GM10847 (cell line): ENCODE results near the gene WDR83.

Source experiments
- POLR2A ChIP-seq: IDR thresholded peaks from 2 replicates; pipeline ENCODE4 v1.6.1; 2011; ENCODE audit not compliant: insufficient read length; ENCODE audit errors: extremely low read depth

Gene WDR83

GRCh38 chr19:12666265-12667048 is at the start of gene WDR83, which contains the start of gene MAN2B1:
WDR83 (plus strand) TSS chr19:12666807; CDS start chr19:12669791, 2,984 bp downstream.
MAN2B1 (minus strand) TSS chr19:12666742; CDS start chr19:12666701, 41 bp downstream.
- TF ChIP-seq POLR2A, result peak; percentile 40

GRCh38 chr19:12617646-12618045 is 49.0 kb upstream of the WDR83 start:
- TF ChIP-seq POLR2A, result no peak

- no peak for TF ChIP-seq POLR2A
These were observed 43.1 kb upstream of the WDR83 start for GRCh38 chr19:12623361-12624031.

GRCh38 chr19:12626958-12627357 is 39.6 kb upstream of the WDR83 start:
- no peak for TF ChIP-seq POLR2A

- no peak for TF ChIP-seq POLR2A
These were observed 38.3 kb upstream of the WDR83 start for GRCh38 chr19:12628040-12629022.

GRCh38 chr19:12629215-12629614 is 37.4 kb upstream of the WDR83 start:
- no peak for TF ChIP-seq POLR2A

- TF ChIP-seq POLR2A, result no peak
These were observed 30.0 kb upstream of the WDR83 start for GRCh38 chr19:12636631-12637030.

GRCh38 chr19:12638611-12639182 is 27.9 kb upstream of the WDR83 start:
- no peak for TF ChIP-seq POLR2A

GRCh38 chr19:12639901-12640613 is 26.6 kb upstream of the WDR83 start:
- peak; percentile 23 for TF ChIP-seq POLR2A

GRCh38 chr19:12641456-12641855 is 25.2 kb upstream of the WDR83 start:
- TF ChIP-seq POLR2A, result no peak

GRCh38 chr19:12642506-12642905 is 24.1 kb upstream of the WDR83 start:
- no peak for TF ChIP-seq POLR2A

- no peak for TF ChIP-seq POLR2A
These were observed 20.1 kb upstream of the WDR83 start for GRCh38 chr19:12646551-12646950.

- TF ChIP-seq POLR2A, result no peak
These were observed 19.6 kb upstream of the WDR83 start for GRCh38 chr19:12647047-12647446.

- TF ChIP-seq POLR2A, result no peak
These were observed 19.0 kb upstream of the WDR83 start for GRCh38 chr19:12647490-12648071.
